HG02885 (cell line): ENCODE results near the gene FGD1.
"Not testable (repeated sequence)": the region's sequence is repeated elsewhere in the genome, so short reads cannot be mapped to it uniquely, and the experiment has no call there.

Experiments used
- ATAC-seq: cut with Tn5 transposase; IDR thresholded peaks from one replicate; pipeline ENCODE4 v1.9.1; 2021; ENCODE audit warnings: mild to moderate bottlenecking; ENCODE audit not compliant: unreplicated experiment, poor library complexity

FGD1 gene

DNA sequence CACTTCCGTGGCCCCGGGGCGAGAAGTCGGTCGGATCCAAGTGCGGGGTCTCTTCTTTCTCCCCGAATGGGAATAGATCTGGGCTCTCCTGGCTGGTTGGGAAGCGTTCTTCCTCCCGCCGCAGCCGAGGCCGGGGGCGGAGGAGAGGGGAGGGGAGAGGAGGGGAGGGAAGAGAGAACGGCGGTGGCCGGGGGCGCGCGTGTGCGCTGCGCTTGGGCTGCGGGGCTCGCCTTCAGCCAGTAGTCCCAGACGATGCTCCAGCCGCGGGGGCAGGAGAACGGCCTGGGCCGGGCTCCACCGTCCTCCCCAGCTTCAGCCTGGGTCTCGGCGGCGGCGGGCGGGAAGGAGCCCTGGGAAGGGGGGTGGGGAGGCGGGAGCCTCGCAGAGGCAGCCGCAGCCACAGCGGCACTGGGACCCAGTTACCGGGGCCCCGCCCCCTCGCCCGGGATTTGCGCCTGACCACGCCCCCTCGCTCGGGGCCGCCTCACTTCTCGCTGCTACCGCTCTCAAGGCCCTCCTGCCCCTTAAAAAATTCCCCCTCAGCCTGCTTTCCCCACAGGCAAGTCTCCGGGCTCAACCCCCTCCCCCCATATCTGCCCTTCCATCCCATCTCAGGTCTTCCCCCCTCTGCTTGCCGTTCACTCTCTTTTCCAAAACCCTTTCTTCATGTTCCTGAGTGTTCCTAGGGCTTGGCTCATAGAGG lies at the start of gene FGD1:
Gene FGD1 (minus strand): TSS at position 421 of the 703 bp plus-strand sequence. CDS start 802 bp downstream, outside the sequence.
- no peak for ATAC-seq

DNA sequence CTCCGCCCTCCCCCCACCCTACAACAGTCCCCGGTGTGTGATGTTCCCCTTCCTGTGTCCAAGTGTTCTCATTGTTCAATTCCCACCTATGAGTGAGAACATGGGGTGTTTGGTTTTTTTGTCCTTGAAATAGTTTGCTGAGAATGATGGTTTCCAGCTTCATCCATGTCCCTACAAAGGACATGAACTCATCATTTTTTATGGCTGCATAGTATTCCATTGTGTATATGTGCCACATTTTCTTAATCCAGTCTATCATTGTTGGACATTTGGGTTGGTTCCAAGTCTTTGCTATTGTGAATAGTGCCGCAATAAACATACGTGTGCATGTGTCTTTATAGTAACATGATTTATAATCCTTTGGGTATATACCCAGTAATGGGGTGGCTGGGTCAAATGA lies 46.2 kb upstream of the FGD1 start:
- not testable (repeated sequence) for ATAC-seq

DNA sequence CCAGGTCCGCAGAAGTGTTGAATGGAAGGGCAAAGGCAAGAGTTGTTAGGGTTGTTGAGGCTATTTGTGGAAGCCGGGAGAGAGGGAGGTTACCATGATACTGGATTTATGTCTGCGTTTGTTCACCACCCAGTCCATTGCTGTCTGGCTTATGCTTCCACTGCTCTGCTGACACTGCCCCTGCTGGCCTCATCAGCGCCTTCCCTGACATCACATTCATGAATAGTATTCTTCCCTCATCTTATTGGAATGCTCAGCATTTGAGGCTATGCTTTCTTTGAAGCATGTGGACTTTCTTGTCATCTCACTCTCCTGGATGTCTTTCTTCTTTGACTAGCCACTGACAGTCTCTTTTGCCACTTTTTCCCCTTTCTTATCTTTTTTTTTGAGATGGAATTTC lies 44.3 kb upstream of the FGD1 start:
- no peak for ATAC-seq

DNA sequence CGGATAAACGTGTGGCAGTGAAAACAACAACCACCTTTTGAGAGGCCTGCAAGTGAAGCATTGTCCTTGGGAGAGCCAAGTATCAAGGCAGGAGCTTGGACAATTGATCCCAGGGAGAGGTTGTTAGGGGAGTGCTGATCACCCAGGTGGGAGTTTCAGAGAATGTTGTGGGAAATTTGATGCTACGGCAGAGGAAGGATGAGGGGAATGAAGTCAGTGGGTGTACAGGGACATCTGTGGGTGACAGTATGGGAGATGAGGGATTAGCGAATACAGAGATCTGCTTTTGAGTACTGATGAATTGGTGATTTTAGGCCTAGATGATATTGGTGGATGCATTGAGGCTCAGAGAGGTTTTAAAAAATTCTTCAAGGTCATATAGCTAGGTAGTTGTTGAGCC lies 38.2 kb upstream of the FGD1 start:
- ATAC-seq = no peak

DNA sequence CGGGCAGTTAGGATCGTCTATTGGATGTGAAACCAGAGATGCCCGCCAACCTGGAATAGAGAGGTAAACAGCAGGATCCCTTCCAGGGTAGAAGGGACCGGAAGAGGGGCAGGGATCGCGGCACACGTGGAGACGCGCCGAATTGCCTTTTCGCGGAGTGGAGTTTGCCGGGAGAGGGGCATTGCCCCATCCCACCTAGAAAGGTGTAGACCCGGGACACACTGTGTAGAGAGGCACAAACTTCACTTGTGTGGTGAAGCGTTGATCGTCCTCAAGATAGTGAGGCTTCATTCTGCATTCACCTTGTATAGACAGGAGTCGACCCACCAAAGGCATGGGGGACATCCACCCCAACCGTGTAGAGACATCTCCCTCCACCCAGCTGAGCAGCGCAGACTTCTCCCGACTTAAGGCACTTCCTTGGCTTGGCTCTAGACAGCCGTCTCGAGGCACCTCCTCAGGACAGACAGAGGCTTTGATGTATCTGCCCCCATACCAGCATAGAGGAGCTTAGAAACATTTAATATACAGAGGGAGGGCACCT lies 34.4 kb upstream of the FGD1 start:
- peak; percentile 6 for ATAC-seq

DNA sequence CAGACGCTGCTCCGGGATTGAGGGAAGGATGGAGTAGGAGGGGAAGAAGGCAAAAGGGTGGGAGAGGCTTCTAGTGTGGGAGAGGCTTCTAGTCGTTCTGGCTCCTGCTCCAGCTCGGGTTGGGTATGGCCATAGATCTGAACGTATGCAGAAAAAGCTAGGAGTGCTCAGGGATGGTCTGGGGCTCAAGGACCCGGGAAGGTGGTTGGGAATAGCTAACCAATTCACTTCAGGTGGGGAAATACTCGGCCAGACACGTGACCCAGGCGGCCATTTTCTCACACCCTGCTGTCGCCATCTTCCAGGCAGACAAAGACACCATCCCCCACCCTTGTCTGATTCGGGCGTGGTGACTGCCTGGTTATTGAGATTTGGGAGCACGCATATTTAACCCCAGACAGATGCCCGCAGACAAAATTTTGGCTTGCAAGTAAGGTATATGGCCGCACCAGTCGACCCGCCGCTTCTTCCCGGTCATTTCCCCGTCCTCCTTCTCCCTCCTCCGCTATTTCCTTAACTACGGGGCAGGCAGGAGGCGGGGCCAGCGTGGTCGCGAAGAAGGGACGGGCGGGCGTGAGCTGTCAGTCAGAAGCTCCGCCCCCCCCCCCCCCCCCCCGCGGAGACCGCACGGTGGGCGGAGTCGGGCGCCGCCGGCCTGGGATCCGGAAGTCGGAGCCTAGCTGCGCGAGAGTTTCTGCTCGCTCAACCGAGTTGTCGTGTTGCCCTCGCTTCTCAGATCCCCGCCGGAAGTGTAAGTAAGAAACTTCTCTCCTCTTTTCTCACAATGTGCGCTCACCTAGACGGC lies 33.7 kb upstream of the FGD1 start, which contains the start of gene GNL3L:
Gene GNL3L (plus strand): TSS at position 668 of the 805 bp plus-strand sequence. CDS start 2,348 bp downstream, outside the sequence.
- ATAC-seq = peak; percentile 89

DNA sequence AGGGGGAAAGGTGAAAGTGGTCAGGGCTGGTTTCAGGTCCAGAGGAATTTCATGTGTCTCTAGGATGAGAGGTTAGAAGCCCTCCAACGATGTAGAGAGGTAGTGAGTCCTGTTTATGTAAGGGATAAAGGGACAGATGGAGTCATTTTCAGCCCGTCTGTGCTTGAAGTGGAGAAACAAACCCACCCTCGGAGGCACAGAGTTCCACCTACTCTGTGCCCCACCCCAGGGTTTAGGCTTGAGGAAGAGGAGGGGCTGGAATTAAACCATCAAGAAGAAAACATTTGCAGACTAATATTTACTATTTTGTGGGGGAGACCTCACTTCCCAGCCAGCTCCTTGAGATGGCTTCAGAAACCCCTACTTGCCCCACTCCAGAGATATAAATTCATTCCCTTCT lies 33.1 kb upstream of the FGD1 start:
- no peak for ATAC-seq

DNA sequence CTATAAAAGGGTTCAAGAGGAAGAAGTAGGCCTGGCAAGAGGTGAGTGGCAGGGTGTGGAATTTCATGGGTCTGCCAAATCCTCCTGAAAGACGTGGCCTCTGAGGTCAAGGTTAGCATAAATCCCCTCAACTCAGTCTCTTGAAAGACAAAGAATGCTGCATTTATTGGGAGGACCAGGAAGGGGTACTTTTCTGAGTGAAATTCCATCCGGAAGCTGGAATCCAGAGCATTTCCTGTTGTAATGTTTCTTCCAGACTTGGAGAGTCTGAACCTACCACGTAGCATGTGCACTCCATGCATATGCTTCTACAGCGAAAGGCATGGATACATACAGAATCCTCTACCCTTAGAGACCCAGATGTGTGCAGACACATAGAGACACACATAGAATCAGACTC lies 13.4 kb upstream of the FGD1 start:
- no peak for ATAC-seq

DNA sequence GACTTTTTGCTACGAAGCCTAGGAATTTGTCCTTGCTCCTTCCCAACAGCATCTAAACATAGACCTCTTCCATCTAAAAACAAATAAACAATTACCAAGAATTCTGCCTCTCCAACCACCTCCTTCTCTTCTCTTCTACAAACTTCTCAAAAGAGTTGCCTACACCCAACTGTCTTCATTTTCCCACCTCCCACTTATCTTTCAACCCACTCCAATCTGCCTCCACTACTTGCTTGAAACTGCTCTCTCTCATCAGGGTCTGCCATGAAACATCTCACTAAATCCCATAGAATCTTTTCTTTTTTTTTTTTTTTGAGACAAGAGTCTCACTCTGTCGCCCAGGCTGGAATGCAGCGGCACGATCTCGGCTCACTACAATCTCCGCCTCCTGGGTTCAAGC lies 902 bp upstream of the FGD1 start:
- ATAC-seq = no peak

DNA sequence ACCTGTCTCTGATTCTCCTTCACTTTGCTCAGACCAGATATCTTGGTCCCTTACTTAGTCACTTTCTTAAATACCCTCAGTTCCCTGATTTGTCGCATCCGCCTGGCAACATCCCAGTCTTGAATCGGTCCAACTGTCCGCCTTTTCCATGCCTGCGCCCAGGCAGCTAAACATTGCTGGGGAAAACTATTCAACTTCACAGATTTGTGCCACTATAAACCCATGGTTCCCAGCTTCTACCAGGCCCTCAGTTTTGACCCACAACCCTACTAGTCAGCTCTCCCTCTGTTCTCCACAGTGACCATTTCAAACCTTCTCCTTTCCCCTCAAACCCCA lies 451 bp upstream of the FGD1 start:
- no peak for ATAC-seq

DNA sequence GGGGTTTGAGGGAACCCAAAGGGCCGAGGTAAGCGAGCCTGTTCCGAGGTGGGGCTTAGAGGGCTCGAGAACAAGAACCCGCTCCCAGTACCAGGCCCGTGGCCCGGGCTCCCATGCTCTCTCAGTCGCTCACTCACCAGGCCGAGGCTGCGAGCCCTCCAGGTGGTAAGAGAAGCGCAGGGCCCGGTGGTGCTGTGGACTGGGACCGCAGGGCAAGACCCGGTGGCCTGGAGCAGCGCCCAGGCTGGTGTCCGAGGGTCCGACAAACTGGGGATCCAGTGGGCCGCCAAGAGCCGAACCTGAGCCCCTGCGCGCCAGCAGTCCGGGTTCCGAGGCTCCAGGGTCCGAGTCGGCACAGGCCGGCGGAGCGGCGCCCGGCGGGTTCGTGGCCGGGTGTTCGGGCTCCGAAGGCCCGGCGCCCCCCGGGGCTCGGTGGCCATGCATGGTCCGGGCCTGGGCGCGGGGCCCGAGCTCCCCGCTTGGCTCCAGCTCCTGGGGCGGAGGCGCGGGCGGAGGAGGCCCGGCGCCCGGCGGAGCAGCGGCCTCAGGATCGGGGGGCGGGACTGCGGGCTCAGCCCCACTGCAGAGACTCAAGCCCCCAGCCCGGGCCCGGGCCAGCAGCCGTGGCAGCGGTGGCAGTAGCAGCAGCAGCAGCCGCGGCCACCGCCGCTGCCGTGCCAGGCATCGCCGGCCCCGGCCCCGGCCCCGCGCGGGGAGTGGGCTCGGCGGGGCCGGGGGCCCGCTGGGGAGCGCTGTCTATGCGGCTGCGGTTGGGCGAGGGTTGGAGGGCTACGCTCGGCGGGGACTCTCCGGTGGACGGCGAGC lies 833 bp downstream of the FGD1 start:
- ATAC-seq = no peak

DNA sequence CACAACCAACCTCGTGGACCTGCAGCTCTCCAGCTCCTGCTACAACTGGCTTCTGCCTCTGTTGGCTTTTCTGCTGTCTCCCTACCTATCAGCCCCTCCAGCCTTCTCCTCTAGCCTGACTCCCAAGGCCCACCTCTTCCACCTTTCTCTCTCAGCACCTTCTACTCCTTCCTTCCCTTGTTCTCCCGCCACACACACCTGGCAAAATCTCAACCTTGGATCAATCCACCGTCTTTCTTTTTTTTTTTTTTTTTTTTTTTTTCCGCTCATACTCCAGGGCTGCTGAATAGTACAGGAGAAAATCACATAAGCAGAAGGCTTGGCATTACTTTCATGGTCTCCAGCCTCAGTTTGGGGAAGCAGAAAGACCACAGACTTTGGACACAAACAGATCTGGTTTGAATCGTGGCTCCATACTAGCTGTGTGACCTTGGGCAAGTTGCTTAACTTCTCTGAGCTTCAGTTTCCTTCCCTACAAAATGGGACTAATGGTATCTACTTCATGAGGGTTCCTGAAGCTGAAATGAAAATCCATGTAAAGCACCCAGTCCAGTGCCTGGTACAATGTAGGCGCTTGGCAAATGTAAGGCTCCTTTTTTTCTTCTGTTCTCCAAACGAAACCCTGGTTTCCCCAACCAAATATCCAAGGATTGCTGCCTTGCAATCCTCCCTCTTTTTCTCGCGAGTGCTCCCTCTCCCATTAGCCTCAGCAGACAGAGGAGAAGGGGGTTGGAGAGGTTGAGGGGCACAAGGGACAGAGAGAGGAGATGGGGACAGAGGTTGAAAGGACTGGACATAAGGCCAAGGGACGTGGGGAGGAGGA lies 1.7 kb downstream of the FGD1 start:
- no peak for ATAC-seq

DNA sequence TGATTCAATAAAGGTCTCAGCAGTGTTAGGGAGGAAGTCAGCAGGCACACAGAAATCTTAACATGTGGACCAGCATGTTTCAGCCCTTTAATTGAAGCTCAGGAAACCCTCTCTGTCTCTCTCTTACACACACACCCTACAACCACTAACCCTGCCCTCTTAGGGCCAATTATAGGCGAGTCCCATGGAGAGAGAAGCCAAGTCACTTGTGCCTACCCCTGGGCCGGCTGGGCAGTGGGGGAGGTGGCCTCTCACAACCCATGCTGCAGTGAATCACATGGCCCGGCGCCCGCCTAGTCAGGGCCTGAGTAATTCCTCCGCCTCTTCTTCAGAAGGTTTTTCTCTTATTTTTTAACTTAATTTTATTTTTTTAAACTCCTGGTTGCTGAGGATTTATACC lies 3.7 kb downstream of the FGD1 start:
- ATAC-seq = no peak

DNA sequence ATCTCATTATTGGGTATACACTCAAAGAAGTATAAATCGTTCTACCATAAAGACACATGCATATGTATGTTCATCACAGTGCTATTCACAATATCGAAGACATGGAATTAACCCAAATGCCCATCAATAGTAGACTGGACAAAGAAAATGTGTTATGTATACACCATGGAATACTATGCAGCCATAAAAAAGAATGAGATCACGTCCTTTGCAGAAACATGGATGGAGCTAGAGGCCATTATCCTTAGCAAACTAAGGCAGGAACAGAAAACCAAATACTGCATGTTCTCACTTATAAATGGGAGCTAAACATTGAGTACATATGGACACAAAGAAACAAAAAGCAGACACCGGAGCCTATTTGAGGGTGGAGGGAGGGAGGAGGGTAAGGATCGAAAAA lies 6.2 kb downstream of the FGD1 start:
- ATAC-seq = not testable (repeated sequence)

DNA sequence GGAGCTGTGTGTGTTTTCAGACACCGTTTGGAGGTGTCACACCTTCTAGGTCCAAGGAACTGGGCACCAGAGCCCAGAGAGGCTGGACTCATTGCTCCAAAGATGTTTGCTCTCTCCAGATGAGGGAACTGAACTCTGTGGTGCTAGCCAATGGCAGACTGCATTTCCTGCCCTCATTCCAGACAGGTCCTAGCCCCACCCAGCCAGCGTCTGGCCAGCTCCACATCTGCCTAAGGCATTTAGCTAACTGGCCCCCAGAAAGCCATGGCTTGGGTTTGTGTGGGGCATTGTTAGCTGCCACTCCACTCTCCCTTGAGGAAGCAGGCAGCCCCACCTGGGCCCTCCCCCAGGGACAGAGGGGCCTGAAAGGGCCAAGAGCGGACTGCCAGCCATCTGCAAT lies 11.4 kb downstream of the FGD1 start:
- ATAC-seq = no peak

DNA sequence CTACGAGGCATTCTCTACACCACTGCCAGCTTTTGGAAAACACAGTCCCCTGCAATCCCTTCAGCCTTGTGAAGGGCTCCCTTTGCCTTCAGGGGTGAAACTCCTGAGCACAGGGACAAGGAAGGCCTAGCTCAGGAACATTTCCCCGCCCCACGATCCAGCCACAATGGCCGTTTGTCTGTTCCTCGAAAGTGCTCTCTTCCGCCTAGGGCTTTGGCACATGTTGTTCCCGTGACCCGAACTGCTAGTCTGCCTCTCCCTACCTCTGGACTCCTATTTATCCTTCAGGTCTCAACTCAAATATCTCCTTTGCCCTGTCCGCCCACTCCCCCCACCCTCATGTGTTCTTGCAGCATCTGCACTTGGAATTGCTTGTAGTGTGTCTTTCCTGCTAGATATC lies 12.1 kb downstream of the FGD1 start:
- ATAC-seq = no peak

DNA sequence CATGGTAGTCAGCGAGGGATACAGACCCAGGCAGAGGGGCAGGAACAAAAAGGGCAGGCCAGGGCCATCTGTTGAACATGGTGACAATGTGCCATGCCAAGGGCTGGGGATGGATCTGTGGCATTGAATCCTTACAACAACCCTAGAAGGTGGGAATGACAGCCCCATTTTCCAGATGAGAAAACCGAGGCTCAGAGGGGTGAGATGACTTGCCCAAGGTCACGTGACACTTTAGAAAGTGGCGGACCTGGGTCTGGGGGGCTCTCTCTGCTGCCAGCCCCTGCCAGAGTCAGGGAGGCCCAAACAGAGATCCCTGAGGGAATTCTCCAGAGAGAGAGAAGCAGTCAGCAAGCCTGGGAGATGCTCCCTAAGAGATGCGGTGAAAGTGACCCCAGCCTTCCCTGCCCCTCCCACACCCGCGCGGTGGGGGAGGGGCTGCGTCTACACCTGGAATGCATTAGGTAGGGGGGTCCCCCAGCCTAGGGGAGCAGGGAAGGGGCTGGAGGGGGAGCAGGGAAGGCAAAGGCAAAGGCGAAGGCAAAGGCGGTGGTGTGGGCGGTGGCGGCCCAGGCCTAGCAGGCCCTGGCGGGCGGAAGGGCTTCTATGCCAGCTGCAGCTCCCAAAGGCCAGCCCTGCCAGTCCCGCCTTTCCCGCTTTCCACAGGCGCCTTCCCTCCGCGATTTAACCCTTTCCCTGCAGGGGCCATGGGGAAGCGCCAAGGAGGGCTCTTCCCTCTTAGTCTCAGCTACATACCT lies 13.0 kb downstream of the FGD1 start:
- no peak for ATAC-seq

DNA sequence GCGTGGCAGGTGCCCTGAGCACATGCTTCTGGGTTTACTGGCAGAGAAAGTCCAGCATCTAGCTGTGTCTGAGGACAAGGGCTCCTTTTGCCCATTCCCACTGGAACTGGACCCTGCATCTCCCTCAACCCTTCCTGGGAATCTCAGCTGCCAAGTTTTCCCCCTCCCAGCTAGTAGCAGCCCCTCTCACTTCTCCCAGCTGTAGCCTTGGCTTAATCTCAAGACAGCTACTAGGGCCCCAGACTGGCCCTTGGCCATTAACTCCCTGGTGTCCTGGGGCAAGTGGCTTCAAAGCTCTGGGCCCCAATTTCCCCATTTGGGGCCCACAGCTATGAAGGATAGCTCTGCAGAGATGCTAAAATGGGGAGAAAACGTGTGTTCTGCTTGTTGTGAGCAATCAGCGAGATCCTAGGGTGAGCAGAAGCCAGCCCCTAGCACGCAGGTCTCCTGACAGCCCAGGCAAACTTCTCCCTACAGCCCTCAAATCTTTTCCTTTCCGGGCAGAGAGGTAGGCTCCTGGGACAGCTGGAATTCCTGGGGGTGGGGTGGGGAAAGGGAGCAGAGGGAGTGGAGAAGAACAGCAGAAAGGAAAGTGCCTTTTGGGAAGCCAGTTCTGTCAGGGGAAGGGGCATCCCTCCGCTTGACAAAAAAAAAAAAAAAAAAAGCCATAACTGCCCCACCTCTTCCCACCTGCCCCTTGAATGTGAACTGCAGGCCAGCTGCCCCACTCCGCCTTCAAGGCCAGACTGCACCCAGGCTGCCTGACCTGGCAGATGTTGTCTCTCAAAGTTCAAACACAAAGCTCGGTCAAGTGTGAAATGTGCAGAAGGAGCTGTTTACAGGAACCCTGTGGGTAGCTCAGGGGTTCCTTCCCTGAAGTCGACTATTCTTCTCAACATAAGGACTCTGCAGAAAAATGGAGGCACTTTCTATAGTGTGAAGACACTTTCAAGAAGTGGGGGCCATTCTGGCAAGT lies 16.6 kb downstream of the FGD1 start:
- no peak for ATAC-seq
